Ishikawa (cell line): ENCODE measurements around the gene TOGARAM1.

Experiments used
- CEBPB ChIP-seq: IDR thresholded peaks from 2 replicates; pipeline ENCODE4 v1.6.1; 2012
- CREB1 ChIP-seq: IDR thresholded peaks from 2 replicates; pipeline ENCODE4 v1.6.1; 2012; ENCODE audit warnings: low read depth
- EGR1 ChIP-seq: IDR thresholded peaks from 2 replicates; pipeline ENCODE4 v1.6.1; 2012
- EP300 ChIP-seq: IDR thresholded peaks from 2 replicates; pipeline ENCODE4 v1.6.1; 2012; ENCODE audit warnings: borderline replicate concordance
- FOXM1 ChIP-seq: IDR thresholded peaks from 2 replicates; pipeline ENCODE4 v1.6.1; 2012; ENCODE audit warnings: low read depth, borderline replicate concordance
- MAX ChIP-seq: IDR thresholded peaks from 2 replicates; pipeline ENCODE4 v1.6.1; 2012
- NFIC ChIP-seq: IDR thresholded peaks from 2 replicates; pipeline ENCODE4 v1.6.1; 2012
- RAD21 ChIP-seq: IDR thresholded peaks from 2 replicates; pipeline ENCODE4 v1.6.1; 2012; ENCODE audit warnings: low read depth
- TAF1 ChIP-seq: IDR thresholded peaks from 2 replicates; pipeline ENCODE4 v1.6.1; 2012; ENCODE audit warnings: low read depth, mild to moderate bottlenecking
- TCF12 ChIP-seq: IDR thresholded peaks from 2 replicates; pipeline ENCODE4 v1.6.1; 2012; ENCODE audit warnings: low read depth
- TEAD4 ChIP-seq: IDR thresholded peaks from 2 replicates; pipeline ENCODE4 v1.6.1; 2012
- YY1 ChIP-seq: IDR thresholded peaks from 2 replicates; pipeline ENCODE4 v1.6.1; 2012; ENCODE audit warnings: low read depth
- ZBTB7A ChIP-seq: IDR thresholded peaks from 2 replicates; pipeline ENCODE4 v1.6.1; 2012; ENCODE audit warnings: low read depth
- TF ChIP-seq, protein P1 (sequence below): IDR thresholded peaks from 2 replicates; pipeline ENCODE4 v1.6.1; 2012
- TF ChIP-seq, protein P2 (sequence below): IDR thresholded peaks from 2 replicates; pipeline ENCODE4 v1.6.1; 2012; ENCODE audit warnings: low read depth, mild to moderate bottlenecking

Gene TOGARAM1

DNA sequence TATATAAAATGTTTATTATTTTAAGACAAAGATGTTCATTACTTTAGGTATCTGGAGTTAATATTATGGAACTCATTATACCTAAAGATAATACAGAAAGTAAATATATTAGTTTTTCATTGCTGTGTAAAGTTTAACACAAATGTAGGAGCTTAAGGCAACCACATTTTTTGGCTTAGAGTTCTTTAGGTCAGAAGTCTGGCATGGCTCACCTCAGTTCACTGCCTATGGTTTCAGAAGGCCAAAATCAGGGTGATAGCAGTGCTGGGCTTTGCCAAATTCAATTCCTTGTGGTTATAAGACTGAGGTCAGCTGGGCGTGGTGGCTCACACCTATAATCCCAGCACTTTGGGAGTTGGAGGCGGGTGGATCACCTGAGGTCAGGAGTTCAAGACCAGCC lies 86.4 kb downstream of the TOGARAM1 start:
- no peak for TF ChIP-seq EP300
- TF ChIP-seq CREB1, result no peak
- no peak for TF ChIP-seq NFIC
- no peak for TF ChIP-seq ZBTB7A
- TF ChIP-seq, protein P1, sequence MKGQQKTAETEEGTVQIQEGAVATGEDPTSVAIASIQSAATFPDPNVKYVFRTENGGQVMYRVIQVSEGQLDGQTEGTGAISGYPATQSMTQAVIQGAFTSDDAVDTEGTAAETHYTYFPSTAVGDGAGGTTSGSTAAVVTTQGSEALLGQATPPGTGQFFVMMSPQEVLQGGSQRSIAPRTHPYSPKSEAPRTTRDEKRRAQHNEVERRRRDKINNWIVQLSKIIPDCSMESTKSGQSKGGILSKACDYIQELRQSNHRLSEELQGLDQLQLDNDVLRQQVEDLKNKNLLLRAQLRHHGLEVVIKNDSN, result no peak
- TF ChIP-seq TEAD4, result no peak
- TF ChIP-seq TCF12, result no peak
- TF ChIP-seq, protein P2, sequence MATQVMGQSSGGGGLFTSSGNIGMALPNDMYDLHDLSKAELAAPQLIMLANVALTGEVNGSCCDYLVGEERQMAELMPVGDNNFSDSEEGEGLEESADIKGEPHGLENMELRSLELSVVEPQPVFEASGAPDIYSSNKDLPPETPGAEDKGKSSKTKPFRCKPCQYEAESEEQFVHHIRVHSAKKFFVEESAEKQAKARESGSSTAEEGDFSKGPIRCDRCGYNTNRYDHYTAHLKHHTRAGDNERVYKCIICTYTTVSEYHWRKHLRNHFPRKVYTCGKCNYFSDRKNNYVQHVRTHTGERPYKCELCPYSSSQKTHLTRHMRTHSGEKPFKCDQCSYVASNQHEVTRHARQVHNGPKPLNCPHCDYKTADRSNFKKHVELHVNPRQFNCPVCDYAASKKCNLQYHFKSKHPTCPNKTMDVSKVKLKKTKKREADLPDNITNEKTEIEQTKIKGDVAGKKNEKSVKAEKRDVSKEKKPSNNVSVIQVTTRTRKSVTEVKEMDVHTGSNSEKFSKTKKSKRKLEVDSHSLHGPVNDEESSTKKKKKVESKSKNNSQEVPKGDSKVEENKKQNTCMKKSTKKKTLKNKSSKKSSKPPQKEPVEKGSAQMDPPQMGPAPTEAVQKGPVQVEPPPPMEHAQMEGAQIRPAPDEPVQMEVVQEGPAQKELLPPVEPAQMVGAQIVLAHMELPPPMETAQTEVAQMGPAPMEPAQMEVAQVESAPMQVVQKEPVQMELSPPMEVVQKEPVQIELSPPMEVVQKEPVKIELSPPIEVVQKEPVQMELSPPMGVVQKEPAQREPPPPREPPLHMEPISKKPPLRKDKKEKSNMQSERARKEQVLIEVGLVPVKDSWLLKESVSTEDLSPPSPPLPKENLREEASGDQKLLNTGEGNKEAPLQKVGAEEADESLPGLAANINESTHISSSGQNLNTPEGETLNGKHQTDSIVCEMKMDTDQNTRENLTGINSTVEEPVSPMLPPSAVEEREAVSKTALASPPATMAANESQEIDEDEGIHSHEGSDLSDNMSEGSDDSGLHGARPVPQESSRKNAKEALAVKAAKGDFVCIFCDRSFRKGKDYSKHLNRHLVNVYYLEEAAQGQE, result no peak

- TF ChIP-seq, protein P1, result no peak
- TF ChIP-seq FOXM1 (no peak), NFIC (no peak), TCF12 (no peak), YY1 (no peak), MAX (no peak), TAF1 (no peak), CREB1 (no peak), TEAD4 (no peak), EGR1 (no peak), EP300 (no peak), ZBTB7A (no peak)
- TF ChIP-seq, protein P2, result no peak
These were observed 89.2 kb downstream of the TOGARAM1 start for GRCh38 chr14:45051180-45051579.

- TF ChIP-seq TEAD4 (no peak), TAF1 (no peak), NFIC (no peak), YY1 (no peak), MAX (no peak), TCF12 (no peak), EP300 (no peak), ZBTB7A (no peak), RAD21 (no peak), CREB1 (no peak), CEBPB (no peak), EGR1 (no peak), FOXM1 (no peak)
- TF ChIP-seq, protein P1, result no peak
- TF ChIP-seq, protein P2, result no peak
These were observed 89.9 kb downstream of the TOGARAM1 start for GRCh38 chr14:45051896-45052295.

DNA sequence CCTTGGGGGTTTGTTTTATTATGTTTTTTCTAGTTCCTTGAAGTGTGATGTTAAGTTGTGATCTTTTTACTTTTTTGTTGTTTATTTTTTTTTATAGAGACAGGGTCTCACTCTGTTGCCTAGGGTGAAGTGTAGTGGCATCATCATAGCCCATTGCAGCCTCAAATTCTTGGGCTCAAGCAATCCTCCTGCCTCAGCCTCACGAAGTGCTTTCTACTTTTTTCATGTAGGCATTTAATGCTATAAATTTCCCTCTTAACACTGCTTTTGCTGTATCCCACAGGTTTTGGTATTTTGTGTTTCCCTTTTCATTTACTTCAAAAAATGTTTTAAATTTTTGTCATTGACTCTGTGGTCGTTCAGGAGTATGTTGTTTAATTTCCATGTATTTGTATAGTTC lies 95.4 kb downstream of the TOGARAM1 start:
- no peak for TF ChIP-seq FOXM1
- TF ChIP-seq RAD21, result no peak
- TF ChIP-seq, protein P1, result no peak
- TF ChIP-seq TCF12, result no peak
- no peak for TF ChIP-seq CREB1
- no peak for TF ChIP-seq YY1
- TF ChIP-seq ZBTB7A, result no peak
- no peak for TF ChIP-seq EGR1
- TF ChIP-seq TAF1, result no peak
- no peak for TF ChIP-seq NFIC
- no peak for TF ChIP-seq CEBPB
